SKM-1 treated with dmso at 0.1 percent for 144 hours (cell line): ENCODE measurements around the gene SNX24.

Experiments used
- DNase-seq: peaks from one replicate; lab custom pipeline; 2025; ENCODE audit not compliant: unreplicated experiment; lab: John Stamatoyannopoulos, UW

The SNX24 gene

GRCh38 chr5:122999947-123000563 is 154.6 kb downstream of the SNX24 start:
- DNase-seq, result no peak

- no peak for DNase-seq
Observed at GRCh38 chr5:123000731-123001130, 155.3 kb downstream of the SNX24 start.

- DNase-seq, result no peak
Observed at GRCh38 chr5:123001808-123002207, 156.4 kb downstream of the SNX24 start.

GRCh38 chr5:123007182-123007581 is 161.8 kb downstream of the SNX24 start:
- no peak for DNase-seq

- DNase-seq, result no peak
Observed at GRCh38 chr5:123007754-123008153, 162.3 kb downstream of the SNX24 start.

- DNase-seq, result no peak
Observed at GRCh38 chr5:123012321-123012720, 166.9 kb downstream of the SNX24 start.

- DNase-seq, result no peak
Observed at GRCh38 chr5:123014689-123015088, 169.3 kb downstream of the SNX24 start.

GRCh38 chr5:123028222-123028621 is 182.8 kb downstream of the SNX24 start:
- no peak for DNase-seq

GRCh38 chr5:123033157-123033671 is 187.8 kb downstream of the SNX24 start:
- DNase-seq, result no peak

- no peak for DNase-seq
Observed at GRCh38 chr5:123035360-123035917, 190.0 kb downstream of the SNX24 start.

- DNase-seq, result no peak
Observed at GRCh38 chr5:123035918-123036390, 190.5 kb downstream of the SNX24 start.

GRCh38 chr5:123036391-123037103 is 191.1 kb downstream of the SNX24 start, which contains the start of gene PPIC:
Gene PPIC, minus strand, starts transcription at chr5:123036725. Its CDS starts 100 bp downstream, at chr5:123036625.
- peak; percentile 74 for DNase-seq

GRCh38 chr5:123037104-123037418 is 191.6 kb downstream of the SNX24 start:
- no peak for DNase-seq

- DNase-seq, result no peak
Observed at GRCh38 chr5:123039673-123040072, 194.3 kb downstream of the SNX24 start.

GRCh38 chr5:123044926-123045617 is 199.7 kb downstream of the SNX24 start:
- no peak for DNase-seq

- DNase-seq, result no peak
Observed at GRCh38 chr5:123046222-123046621, 200.8 kb downstream of the SNX24 start.

GRCh38 chr5:123047706-123048105 is 202.3 kb downstream of the SNX24 start:
- DNase-seq, result no peak

- no peak for DNase-seq
Observed at GRCh38 chr5:123051206-123051605, 205.8 kb downstream of the SNX24 start.
